Ovary (tissue), 3 donors: Measurements from ENCODE around the gene OR2T2.
"Not testable (repeated sequence)": the region's sequence is repeated elsewhere in the genome, so short reads cannot be mapped to it uniquely, and the experiment has no call there.

Experiments used
- CTCF ChIP-seq, 3 donors: fragments of 450-650 bp in 2 of 3; fragments of 200-600 bp in 1 of 3; IDR thresholded peaks; one replicate each; pipeline versions ENCODE4 v1.5.1 to v1.8.0; 2016 to 2022; ENCODE audit warnings: antibody characterized with exemption in 3 of 3, mild to moderate bottlenecking in 1 of 3
- EP300 ChIP-seq: sonication (generic); formaldehyde crosslinking; IDR thresholded peaks from one replicate; pipeline ENCODE4 v1.6.1; 2017; ENCODE audit warnings: antibody characterized with exemption
- POLR2A ChIP-seq: fragments of 450-650 bp; IDR thresholded peaks from one replicate; pipeline ENCODE4 v1.6.1; 2017; ENCODE audit warnings: antibody characterized with exemption, mild to moderate bottlenecking, moderate library complexity
- donor health status: DM: no; HTN: no; CAD: no.

DNA sequence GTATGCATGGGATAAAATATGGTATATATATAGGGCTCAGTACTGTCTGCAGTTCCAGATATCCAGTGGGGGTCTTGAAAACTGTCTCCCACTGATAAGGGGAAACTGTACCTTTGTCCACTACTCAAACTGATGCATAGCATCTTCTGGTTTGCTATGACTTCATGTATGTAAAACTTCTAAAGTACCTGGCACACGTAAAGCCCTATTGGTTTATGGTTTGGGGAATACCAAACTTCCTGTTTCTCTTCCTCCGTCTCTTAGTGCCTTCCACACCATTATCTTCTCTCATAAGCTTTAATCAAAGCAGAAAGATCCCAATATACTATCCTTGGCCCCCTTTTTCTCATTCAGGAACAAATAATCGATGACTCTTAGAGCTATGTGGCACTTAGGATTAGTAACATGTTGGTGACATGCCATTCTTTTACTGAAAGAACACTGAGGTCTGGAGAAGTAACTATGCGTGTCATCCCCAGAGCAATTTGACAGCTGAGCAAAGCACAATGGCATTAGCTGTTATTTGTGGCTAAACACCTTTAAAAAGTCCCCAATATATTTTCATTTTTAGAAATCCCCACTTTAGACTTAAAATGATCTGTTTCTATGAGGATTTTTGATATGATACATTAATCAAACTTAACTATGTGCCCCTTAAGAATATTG is 3.1 kb downstream of the OR2T2 start:
- not testable (repeated sequence) for TF ChIP-seq POLR2A; CTCF (IDR thresholded peaks at IDR 0.05); EP300
